ENCODE data around the gene DAPL1. TPM values are rescaled to one million over a fixed set of nuclear protein-coding genes. Genes with fewer than 3 reads are reported as not detected.

Gene DAPL1
- total RNA-seq, 2 donors from 2014 or later = not detected

- no peak overlapping the region for H3K4me3 Mint-ChIP-seq
- no peaks in the 10 kb centered on the region for H3K9me3 ChIP-seq (ENCODE audit: control insufficient read depth, low read length)
- H3K36me3 ChIP-seq (ENCODE audit: control insufficient read depth, insufficient read depth, low read length) = no peaks in the 10 kb centered on the region
- H3K9me3 Mint-ChIP-seq = no peaks in the 10 kb centered on the region
- no peak overlapping the region for H3K9ac ChIP-seq (ENCODE audit: extremely low read depth, low read length, poor library complexity, severe bottlenecking)
- H3K4me1 ChIP-seq (ENCODE audit: control insufficient read depth, insufficient read depth, low read length) = no peaks in the 10 kb centered on the region
- no peak overlapping the region for H3K27ac Mint-ChIP-seq
- H3K36me3 Mint-ChIP-seq (ENCODE audit: low read depth) = no peaks in the 10 kb centered on the region
- peaks cover 6% of the 10 kb centered on the region for H3K4me1 Mint-ChIP-seq
- peaks cover 3% of the 10 kb centered on the region for H3K27me3 Mint-ChIP-seq (ENCODE audit: insufficient read depth)
- TF ChIP-seq, protein P1, sequence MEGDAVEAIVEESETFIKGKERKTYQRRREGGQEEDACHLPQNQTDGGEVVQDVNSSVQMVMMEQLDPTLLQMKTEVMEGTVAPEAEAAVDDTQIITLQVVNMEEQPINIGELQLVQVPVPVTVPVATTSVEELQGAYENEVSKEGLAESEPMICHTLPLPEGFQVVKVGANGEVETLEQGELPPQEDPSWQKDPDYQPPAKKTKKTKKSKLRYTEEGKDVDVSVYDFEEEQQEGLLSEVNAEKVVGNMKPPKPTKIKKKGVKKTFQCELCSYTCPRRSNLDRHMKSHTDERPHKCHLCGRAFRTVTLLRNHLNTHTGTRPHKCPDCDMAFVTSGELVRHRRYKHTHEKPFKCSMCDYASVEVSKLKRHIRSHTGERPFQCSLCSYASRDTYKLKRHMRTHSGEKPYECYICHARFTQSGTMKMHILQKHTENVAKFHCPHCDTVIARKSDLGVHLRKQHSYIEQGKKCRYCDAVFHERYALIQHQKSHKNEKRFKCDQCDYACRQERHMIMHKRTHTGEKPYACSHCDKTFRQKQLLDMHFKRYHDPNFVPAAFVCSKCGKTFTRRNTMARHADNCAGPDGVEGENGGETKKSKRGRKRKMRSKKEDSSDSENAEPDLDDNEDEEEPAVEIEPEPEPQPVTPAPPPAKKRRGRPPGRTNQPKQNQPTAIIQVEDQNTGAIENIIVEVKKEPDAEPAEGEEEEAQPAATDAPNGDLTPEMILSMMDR (conservative IDR thresholded peaks at IDR 0.05) = no peak
- no peak for DNase-seq
- 86 to 89% methylated on average over 2 of the region's 2 CpGs for WGBS, 2 experiments (ENCODE audit: insufficient coverage in 1 of 2, insufficient read length in 1 of 2)
- peaks cover 9% of the 10 kb centered on the region for H3K27me3 ChIP-seq (ENCODE audit: control insufficient read depth, insufficient read depth, low read length, poor library complexity, severe bottlenecking)
- H3K27ac ChIP-seq (ENCODE audit: low read depth, low read length) = no peak overlapping the region
- H3K4me3 ChIP-seq (ENCODE audit: low read length) = no peak overlapping the region
These were observed 18.9 kb upstream of the DAPL1 start for GRCh38 chr2:158776231-158776630.

GRCh38 chr2:158777077-158777476 lies 18.0 kb upstream of the DAPL1 start:
- no peak for DNase-seq
- Histone ChIP-seq H3K4me1 (ENCODE audit: control insufficient read depth, insufficient read depth, low read length) (no peaks in the 10 kb centered on the region), H3K9me3 (ENCODE audit: control insufficient read depth, low read length) (no peaks in the 10 kb centered on the region), H3K9ac (ENCODE audit: extremely low read depth, low read length, poor library complexity, severe bottlenecking) (no peak overlapping the region), H3K36me3 (ENCODE audit: control insufficient read depth, insufficient read depth, low read length) (no peaks in the 10 kb centered on the region), H3K27me3 (ENCODE audit: control insufficient read depth, insufficient read depth, low read length, poor library complexity, severe bottlenecking) (peaks cover 9% of the 10 kb centered on the region), H3K27ac (ENCODE audit: low read depth, low read length) (no peak overlapping the region), H3K4me3 (ENCODE audit: low read length) (no peak overlapping the region)
- Mint-ChIP-seq H3K9me3 (no peaks in the 10 kb centered on the region), H3K4me3 (no peak overlapping the region), H3K4me1 (peaks cover 9% of the 10 kb centered on the region), H3K27ac (no peak overlapping the region), H3K36me3 (ENCODE audit: low read depth) (no peaks in the 10 kb centered on the region), H3K27me3 (ENCODE audit: insufficient read depth) (peaks cover 3% of the 10 kb centered on the region)
- TF ChIP-seq, protein P1 (conservative IDR thresholded peaks at IDR 0.05) = no peak
- WGBS, 2 experiments (ENCODE audit: insufficient coverage in 1 of 2, insufficient read length in 1 of 2) = 92 to 95% methylated on average over 2 to 3 of the region's 3 CpGs

- no peak overlapping the region for H3K4me3 ChIP-seq (ENCODE audit: low read length)
- Mint-ChIP-seq H3K9me3 (no peaks in the 10 kb centered on the region), H3K4me1 (peaks cover 9% of the 10 kb centered on the region), H3K36me3 (ENCODE audit: low read depth) (no peaks in the 10 kb centered on the region), H3K27ac (no peak overlapping the region), H3K27me3 (ENCODE audit: insufficient read depth) (peaks cover 6% of the 10 kb centered on the region), H3K4me3 (no peak overlapping the region)
- H3K4me1 ChIP-seq (ENCODE audit: control insufficient read depth, insufficient read depth, low read length) = no peaks in the 10 kb centered on the region
- no peak overlapping the region for H3K27ac ChIP-seq (ENCODE audit: low read depth, low read length)
- TF ChIP-seq, protein P1 (conservative IDR thresholded peaks at IDR 0.05) = no peak
- 88 to 95% methylated on average over 1 of the region's 2 CpGs for WGBS, 2 experiments (ENCODE audit: insufficient coverage in 1 of 2, insufficient read length in 1 of 2)
- H3K36me3 ChIP-seq (ENCODE audit: control insufficient read depth, insufficient read depth, low read length) = no peaks in the 10 kb centered on the region
- H3K9ac ChIP-seq (ENCODE audit: extremely low read depth, low read length, poor library complexity, severe bottlenecking) = no peak overlapping the region
- DNase-seq = no peak
- H3K27me3 ChIP-seq (ENCODE audit: control insufficient read depth, insufficient read depth, low read length, poor library complexity, severe bottlenecking) = peaks cover 9% of the 10 kb centered on the region
- H3K9me3 ChIP-seq (ENCODE audit: control insufficient read depth, low read length) = no peaks in the 10 kb centered on the region
These were observed 16.9 kb upstream of the DAPL1 start for GRCh38 chr2:158778243-158778642.

All from endodermal cell (in vitro differentiated cells).